HG02870 (cell line): Measurements from ENCODE around the gene FAM162A.
"Not testable (repeated sequence)": the region's sequence is repeated elsewhere in the genome, so short reads cannot be mapped to it uniquely, and the experiment has no call there.

Experiments used
- ATAC-seq: cut with Tn5 transposase; IDR thresholded peaks from one replicate; pipeline ENCODE4 v1.9.1; 2021; ENCODE audit warnings: mild to moderate bottlenecking, moderate library complexity; ENCODE audit not compliant: unreplicated experiment

Gene FAM162A, protein sequence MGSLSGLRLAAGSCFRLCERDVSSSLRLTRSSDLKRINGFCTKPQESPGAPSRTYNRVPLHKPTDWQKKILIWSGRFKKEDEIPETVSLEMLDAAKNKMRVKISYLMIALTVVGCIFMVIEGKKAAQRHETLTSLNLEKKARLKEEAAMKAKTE

DNA sequence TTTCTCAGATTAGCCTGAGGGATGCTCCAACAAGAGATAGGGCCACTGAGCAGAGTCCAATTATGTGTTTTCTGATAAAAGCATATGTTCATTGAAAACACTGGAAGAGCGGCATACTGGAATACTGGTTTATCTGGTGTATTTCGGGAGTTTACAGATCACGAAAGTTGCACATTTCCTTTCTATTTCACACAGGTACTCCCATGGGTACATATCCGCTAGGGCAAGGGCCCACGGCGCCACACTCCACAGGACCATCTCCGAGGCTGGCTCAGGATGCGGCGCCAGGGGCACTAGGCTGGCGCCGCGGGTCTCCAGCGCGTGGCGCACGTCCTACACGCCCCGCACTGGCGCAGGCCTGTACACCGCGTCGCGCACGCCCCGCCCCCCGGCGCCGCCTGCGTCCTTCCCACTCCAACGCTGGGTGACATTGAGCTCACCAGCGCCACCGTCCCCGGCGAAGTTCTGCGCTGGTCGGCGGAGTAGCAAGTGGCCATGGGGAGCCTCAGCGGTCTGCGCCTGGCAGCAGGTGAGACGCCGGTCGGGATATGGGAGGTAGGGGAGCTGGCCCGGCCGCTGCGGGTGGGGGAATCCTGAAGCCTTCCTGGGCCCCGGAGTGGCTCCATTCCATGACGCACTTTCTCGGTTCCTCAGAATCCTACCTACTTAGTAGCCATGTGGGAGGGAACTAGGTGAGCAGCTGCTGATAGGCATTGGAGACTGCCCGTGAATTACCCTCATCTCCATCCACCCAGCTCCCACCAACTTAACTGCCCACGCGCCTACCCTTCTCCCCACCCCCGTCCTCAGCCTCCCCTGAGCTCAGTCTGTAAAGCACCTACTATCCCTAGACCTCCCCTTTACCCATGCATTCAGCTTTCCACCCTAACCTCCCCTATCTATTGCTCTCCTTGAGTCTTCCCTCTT, at the start of gene FAM162A:
Gene FAM162A, plus strand, starts transcription at position 412 of the 927 bp plus-strand sequence. Its CDS starts 84 bp downstream, at position 496.
- ATAC-seq: peak; percentile 83

DNA sequence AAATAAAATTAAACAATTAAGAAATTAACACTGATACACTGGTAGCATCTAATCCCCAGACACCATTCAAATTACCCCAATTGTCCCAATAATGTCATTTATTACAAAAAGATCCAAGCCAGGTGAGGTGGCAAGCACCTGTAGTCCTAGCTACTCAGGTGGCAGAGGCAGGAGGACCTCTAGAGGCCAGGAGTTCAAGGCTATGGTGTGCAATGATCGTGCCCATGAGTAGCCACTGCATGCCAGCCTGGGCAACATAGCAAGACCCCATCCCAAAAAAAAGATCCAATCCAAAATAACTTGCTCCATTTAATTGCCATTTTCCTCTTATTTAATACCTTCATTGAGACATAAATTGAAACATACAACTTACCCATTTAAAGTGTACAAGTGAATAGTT, 41.2 kb upstream of the FAM162A start:
- ATAC-seq: no peak

DNA sequence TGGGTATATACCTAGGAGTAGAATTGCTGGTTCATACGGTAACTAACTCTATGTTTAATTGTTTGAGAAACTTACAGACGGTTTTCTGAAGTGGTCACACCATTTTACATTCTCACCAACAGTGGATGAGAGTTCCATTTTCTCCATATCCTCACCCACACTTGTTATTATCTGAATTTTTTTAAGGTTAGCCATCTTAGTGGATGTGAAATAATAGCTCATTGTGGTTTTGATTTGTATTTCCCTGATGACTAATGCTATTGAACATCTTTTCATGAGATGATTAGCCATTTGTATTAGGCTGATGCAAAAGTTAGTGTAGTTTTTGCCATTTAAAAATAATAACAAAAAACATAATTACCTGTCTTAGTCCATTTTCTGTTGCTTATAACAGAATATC, 40.3 kb upstream of the FAM162A start:
- no peak for ATAC-seq

DNA sequence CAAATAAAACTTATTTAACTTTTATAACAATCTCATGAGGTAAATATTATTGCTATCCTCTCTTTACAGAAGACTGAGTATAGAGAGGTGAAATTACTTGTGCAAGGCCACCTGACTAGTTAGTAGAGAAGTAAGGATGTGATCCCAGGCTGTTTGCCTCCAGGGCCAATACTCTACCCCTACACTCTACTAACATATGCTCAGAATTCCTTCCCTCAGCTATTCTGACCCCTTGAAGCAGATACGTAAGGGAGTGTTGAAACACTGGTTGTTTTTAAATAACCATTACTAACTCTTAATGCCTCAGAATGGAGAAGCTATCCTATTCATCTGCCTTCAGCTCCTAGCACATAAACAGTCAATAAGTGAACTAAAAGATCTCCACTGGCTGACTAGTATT, 34.8 kb upstream of the FAM162A start:
- ATAC-seq: no peak

DNA sequence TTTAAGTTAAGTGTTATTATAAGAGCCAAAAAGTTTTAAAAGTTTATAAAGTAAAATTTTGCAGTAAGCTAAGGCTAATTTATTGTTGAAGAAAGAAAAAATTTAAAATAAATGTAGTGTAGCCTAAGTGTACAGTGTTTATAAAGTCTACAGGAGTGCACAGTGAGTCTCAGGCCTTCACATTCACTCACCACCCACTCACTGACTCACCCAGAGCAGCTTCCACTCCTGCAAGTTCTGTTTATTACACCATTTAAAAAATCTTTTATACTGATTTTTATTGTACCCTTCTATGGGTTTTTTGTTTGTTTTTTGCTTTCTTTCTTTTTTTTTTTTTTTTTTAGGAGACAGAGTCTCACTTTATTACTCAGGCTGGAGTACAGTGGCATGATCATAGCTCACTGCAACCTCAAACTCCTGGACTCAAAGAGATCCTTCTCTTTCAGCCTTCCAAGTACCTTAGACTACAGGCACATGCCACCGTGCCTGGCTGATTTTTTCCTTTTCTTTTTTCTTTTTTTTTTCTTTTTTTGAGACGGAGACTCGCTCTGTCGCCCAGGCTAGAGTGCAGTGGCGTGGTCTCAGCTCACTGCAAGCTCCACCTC, 33.1 kb upstream of the FAM162A start:
- no peak for ATAC-seq

DNA sequence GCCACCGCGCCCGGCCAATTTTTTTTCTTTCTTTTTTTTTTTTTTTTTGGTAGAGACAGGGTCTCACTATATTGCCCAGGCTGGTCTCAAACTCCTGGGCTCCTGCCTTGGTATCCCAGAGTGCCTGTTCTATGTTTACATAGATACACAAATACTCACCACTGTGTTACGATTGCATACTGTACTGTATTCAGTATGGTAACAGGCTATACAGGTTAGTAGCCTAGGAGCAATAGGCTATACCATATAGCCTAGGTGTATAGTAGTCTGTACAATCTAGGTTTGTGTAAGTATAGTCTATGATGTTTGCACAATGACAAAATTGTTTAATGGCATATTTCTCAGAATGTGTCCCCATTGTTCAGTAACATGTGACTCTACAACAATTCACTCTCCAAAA, 32.4 kb upstream of the FAM162A start:
- ATAC-seq: no peak

DNA sequence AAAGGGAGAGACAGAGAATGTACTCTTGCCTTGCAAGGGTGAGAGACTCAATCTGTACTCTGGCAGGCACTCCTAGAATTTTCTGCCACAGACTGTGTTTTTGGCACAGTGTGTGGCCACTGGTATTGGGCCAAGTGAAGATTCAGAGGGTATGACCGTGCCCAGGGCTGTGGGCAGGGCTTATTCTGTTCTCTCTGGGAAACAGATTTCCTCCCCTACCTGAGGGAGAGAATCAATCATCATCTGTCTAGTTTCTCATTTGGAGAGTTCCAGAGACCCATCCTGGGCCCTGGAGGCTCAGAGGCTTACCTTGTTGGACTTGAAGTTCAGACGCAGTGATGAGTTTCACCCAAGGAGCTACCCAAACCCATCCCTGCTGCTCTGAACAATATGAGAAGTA, 30.8 kb upstream of the FAM162A start:
- ATAC-seq: no peak

DNA sequence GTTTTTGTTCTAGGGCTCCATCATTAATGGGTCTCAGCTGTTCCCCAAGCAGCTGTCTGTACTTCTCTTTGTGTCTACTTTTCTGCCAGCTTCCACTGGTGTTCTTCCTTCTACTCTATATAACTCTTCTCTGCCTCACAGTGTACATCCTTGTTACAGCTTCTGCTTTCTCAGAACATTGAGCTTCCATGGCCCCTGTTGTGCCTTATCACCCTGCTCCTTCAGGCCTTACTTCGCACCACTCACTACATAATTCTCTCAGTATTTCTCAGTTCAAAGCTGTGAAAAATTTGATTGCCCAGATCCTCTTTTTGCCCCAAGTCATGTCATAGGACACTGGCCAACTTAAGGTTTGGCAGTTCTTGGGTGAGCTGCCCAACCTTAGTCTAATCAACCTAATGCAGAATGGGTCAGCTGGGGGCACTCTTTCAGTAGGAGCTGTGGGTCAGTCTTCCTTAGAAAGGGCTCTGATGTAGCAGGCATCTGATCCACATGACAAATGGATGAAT, 30.0 kb upstream of the FAM162A start:
- no peak for ATAC-seq

DNA sequence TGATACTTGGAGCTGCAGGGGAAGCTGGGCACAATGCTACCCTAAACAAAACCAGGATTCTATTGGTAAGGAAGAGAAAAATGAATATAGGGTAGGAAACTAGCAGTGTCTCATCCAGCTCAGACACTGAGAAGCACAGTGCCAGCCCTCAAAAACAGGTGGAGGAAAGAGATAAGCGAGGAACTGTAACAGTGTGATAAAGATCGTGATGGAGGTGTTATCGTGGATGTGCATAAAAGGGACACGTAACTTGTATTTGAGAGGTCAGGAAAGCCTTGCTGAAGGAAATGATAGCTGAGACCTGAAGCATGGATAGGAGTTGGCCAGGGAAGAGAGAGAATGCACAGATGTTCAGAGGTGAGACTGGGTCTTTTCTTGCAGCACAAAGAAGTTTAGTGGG, 28.4 kb upstream of the FAM162A start:
- no peak for ATAC-seq

DNA sequence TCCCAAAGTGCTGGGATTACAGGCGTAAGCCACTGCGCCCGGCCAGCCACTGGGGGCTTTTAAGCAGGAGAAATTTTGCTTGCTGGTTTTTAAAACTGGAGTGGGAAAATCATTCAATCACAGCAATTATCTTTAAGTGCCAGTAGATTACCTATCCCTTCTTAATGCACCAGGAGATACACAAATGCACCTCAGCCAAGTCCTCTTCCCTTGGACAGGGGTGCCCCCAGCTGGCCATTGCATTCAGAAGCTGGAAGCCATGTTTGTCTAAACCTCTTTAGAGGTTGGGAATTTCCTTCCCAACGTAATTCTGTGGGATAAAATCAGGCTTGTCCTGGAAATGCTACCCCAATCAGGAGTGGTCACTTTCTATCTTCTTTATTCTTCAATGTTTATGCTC, 27.6 kb upstream of the FAM162A start:
- ATAC-seq: no peak

DNA sequence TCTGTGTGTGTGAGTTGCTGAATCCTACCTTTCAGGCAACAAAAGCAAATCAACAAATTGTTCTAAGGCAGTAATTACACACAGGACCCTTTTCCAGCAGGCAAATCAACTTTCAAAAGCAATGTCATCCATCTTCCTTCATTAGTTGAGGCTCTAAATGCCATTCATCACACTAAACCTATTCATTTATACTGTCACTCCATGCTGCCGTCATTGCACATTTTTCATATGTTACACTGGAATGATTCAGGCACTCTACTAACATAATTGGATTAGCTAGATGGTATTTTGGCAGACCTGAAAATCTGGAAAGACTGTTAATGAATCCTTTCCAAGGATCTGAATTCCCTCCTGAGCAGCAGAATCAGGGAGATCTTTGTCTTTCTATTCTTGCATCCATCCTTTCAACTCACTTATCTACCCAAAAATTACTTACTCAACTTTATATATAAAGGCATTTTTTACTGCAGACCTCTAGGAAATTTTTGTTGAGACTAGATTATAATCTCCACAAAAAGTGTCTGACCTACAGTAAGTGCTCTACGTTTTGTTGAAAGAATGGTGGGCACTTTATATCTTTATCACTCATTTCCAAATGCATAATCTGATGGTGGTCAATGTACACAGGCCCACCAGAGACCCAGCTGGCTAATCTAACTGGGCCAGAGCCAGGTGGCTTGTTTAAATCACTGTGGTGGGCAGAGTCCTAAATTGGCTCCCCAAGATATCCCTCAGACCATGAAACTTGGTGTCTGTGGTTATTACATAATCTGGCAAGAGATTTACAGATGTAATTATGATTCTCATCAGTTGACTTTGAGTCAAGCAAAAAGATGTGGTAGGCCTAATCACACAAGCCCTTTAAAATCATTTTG, 25.9 kb upstream of the FAM162A start:
- no peak for ATAC-seq

DNA sequence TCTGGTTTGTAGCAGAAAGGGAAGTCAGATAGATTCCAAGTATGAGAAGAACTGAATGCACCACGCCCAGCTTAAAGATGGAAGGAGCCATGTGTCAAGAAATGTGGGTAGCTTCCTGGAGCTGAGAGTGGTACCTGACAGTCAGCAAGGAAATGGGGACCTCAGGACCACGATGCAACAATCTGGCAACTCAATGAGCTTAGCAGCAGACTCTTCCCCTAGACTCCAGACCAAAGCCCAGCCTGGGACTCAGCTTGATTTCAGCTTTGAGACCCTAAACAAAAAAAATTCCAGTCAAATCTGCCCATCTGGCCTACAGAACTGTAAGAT, 25.3 kb upstream of the FAM162A start:
- no peak for ATAC-seq

DNA sequence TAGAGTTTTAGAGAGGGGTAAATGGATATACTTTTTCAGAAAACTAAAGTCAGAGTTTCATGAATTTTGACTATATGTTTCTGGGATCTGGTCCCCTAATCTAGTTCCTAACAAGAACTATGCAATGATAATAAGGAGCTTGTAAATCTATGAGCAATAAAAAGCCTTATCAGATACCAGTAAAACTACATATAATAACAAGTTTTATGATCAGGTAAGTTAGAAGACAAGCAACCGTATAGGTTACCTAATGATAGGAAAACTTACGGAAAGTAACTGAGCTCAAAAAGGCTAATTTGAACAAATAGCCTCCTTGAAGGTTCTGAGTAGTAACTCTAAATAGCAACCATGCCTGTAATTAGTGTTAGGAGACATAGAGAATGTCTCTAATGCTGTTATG, 22.0 kb upstream of the FAM162A start:
- ATAC-seq: no peak

DNA sequence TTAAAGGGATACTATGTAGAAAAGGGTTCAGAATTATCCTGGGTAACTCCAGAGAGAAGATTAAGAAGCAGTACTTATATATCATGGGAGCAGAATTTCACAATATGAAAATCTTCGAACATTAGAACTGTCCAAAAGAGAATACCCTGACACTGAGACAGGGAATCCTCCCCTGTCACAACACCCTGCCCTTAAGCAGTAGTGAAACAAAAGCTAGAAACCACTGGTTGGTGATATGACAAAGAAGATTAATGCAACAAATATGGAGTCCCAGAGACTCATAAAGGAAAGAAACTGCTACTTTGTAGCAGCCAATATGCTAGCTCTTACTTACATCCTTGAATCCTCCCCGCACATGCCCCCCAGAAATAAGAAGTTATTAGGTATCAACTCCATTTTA, 19.5 kb upstream of the FAM162A start:
- no peak for ATAC-seq

DNA sequence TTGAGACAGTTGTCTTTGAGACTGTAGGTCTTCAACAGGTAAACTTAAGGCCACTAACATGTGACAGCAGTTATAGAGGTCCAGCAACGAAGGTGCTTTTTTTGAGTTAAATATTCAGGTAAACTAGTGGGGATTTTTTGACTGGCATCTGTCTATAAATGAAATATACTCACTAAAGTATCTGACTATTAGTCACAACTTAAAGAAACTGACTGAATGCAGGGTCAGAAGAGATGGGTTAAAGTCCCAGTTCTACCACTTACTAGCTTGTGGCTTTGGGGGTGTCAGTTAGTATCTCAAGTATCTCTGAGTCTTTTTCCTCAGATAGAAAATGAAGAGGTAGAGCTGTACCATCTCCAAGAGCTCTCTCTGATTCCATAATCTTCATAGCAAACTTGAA, 18.9 kb upstream of the FAM162A start:
- ATAC-seq: no peak

DNA sequence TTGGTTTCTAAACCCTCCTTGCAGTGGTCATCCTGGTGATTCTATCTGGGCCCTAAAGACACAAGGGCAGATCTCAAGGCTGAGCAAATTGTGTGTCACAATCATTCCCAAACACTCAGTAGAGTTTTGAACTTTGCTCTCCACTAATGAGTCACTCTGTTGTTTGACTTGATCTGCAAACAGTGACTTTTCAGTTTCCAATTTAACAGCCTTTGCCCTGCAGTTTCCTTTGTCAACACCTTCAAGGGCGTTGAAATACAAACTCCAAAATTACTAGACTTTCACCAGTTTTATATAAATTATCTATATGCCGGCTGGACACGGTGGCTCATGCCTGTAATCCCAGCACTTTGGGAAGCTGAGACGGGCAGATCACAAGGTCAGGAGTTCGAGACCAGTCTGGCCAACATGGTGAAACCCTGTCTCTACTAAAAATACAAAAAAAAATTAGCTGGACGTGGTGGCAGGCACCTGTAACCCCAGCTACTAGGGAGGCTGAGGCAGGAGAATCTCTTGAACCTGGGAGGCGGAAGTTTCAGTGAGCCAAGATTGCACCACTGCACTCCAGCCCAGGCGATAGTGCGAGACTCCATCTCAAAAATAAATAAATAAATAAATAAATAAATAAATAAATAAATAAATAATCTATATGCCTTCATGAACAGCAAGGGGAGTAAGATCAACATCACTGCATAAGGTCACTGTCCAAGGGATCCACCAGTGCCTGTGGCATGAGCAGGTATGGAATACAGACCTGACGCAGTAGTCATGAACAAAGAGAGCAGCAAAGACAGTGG, 18.2 kb upstream of the FAM162A start:
- not testable (repeated sequence) for ATAC-seq

DNA sequence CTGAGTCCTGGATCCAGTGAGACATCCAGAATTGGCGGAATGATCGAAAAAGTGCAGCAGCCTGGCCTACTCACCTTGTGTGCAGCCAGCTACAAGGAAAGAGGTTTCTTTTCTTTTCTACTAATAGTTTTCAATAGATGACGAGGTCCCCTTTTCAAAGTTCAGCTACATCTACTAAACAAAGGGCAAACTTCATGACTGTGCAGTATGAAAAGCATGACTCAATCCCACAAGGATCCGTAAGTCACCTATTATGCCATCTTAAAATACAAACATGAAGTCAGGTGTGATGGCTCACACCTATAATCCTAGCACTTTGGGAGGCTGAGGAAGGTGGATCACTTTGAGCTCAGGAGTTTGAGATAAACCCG, 17.6 kb upstream of the FAM162A start:
- ATAC-seq: no peak

DNA sequence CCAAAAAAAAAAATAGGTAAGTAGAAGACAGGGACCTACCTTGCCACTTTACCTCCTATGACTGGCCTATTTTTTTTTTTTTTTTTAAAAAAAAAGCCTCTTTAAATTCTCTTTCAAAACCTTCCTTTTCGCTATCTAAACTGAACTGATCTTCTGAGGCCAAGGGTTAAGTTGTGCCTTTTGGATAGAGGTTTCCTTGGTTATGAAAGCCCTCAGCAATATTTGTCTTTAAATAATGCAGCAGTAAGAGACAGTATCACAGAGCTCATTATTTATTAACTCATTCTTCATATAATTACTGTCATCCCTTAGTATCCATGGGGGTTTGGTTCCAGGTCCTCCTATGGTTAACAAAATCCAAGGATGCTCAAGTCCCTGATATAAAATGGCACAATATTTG, 9.9 kb upstream of the FAM162A start:
- ATAC-seq: no peak

DNA sequence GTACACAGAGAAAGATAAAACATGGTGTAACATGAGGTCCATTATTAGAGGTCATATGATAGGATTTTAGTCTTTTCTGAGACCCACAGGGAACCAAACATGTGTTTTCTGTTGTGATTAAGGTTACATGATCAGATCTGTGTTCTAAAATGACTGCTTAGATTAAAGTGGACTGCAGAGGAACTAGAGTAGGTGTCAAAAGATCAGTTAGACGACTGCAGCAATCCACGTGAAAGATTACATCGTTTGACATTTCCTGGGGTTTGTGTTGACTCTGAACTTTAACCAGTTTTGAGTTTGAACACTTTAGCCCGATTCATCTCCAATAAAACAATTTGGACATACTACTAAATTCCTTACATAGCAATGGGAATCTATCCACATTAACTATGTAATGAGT, 6.0 kb upstream of the FAM162A start:
- no peak for ATAC-seq
